ENCODE measurements around the gene ACP1. TPM values are rescaled to one million over a fixed set of nuclear protein-coding genes. Genes with fewer than 3 reads are reported as not detected.

The ACP1 gene
- total RNA-seq, 1 donor, result 71.7 TPM

DNA sequence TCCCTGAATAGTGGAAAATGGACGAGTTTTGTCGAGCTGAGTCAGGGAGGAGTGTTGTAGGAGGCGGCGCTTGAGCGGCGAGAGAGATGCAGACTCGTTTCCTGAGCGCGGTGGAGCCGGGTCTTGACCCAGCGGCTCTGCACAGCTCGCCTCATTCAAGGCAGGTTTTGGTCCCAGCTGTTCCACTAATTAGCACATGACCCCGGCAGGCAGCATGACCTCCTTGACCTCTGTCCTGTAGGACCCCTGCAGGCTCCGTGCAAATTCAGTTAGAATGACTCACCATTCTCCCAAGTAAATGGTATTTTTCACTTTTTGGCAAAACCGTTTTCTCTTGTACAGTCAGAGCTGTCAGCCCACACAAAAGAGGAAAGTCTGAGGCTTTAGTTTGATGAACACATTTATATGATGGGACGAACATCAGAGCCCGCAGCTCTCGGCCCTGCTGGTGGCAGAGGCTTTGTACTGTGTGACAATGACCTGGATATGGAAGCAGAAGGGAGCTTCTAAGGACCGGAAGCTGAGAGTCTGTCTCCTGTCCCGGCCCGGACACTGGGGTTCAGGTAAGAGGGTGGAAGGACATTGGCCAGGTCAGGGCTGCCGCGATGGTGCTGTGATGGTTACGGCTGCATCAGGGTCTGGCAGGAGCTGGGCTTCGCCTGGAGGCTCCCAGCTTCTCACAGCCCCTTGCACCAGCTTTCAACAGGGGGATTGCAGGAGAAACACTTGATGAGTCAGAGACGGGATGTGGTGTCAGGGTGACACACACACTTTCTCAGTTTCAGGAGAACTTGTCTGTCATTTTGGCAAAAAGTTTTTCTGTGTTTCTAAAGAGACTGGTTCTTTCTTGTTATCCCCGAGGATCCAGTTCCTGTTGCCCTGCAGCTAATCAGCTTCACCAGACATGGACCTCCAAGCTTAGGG is 53.0 kb downstream of the ACP1 start:
- peak; percentile 4 for DNase-seq (ENCODE audit: low read depth)
- H3K4me3 ChIP-seq (ENCODE audit: low read depth, low read length), result no peak overlapping the region
- TF ChIP-seq, protein P1, sequence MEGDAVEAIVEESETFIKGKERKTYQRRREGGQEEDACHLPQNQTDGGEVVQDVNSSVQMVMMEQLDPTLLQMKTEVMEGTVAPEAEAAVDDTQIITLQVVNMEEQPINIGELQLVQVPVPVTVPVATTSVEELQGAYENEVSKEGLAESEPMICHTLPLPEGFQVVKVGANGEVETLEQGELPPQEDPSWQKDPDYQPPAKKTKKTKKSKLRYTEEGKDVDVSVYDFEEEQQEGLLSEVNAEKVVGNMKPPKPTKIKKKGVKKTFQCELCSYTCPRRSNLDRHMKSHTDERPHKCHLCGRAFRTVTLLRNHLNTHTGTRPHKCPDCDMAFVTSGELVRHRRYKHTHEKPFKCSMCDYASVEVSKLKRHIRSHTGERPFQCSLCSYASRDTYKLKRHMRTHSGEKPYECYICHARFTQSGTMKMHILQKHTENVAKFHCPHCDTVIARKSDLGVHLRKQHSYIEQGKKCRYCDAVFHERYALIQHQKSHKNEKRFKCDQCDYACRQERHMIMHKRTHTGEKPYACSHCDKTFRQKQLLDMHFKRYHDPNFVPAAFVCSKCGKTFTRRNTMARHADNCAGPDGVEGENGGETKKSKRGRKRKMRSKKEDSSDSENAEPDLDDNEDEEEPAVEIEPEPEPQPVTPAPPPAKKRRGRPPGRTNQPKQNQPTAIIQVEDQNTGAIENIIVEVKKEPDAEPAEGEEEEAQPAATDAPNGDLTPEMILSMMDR (IDR thresholded peaks at IDR 0.05; ENCODE audit: insufficient read depth, low read depth, low read length), result no peak

DNA sequence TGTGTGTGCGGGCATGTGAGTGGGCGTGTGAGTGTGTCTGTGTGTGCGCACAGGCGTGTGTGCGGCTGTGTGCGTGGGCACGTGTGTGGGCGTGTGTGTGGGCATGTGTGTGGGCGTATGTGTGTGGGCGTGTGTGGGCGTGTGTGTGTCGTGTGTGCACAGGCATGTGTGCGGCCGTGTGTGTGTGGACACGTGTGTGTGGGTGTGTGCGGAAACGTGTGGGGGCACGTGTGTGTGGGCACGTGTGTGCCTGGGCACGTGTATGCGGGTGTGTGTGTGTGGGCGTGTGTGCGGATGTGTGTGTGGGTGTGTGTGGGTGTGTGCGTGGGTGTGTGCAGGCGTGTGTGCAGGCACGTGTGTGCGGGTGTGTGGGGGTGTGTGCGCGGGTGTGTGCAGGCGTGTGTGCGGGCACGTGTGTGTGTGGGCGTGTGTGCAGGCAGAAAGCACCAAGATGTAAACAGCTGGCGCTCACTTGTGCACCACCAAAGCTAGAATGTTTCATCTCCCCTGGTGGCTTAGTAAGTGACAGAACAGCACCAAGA is 54.4 kb downstream of the ACP1 start:
- TF ChIP-seq, protein P1 (IDR thresholded peaks at IDR 0.05; ENCODE audit: insufficient read depth, low read depth, low read length), result no peak
- no peak overlapping the region for H3K4me3 ChIP-seq (ENCODE audit: low read depth, low read length)
- no peak for DNase-seq (ENCODE audit: low read depth)

GRCh38 chr2:320561-320960 is 55.8 kb downstream of the ACP1 start:
- TF ChIP-seq, protein P1 (IDR thresholded peaks at IDR 0.05; ENCODE audit: insufficient read depth, low read depth, low read length), result no peak
- H3K4me3 ChIP-seq (ENCODE audit: low read depth, low read length), result no peak overlapping the region
- no peak for DNase-seq (ENCODE audit: low read depth)

- DNase-seq (ENCODE audit: low read depth), result no peak
Measured at GRCh38 chr2:322326-322725, 57.6 kb downstream of the ACP1 start.

GRCh38 chr2:323035-323434 is 58.3 kb downstream of the ACP1 start:
- TF ChIP-seq, protein P1 (IDR thresholded peaks at IDR 0.05; ENCODE audit: insufficient read depth, low read depth, low read length), result no peak

More at GRCh38 chr2:322326-322725, 57.6 kb downstream of the ACP1 start:
- H3K4me3 ChIP-seq (ENCODE audit: low read depth, low read length), result no peak overlapping the region
- TF ChIP-seq, protein P1 (IDR thresholded peaks at IDR 0.05; ENCODE audit: insufficient read depth, low read depth, low read length), result no peak

More at GRCh38 chr2:323035-323434, 58.3 kb downstream of the ACP1 start:
- H3K4me3 ChIP-seq (ENCODE audit: low read depth, low read length), result no peak overlapping the region
- DNase-seq (ENCODE audit: low read depth), result no peak

Other genes starting within 250 kb of the ACP1 start
- not detected in 2 replicates for gene FAM110C, start 218.4 kb upstream of the ACP1 start, total RNA-seq
- 30.3 and 35.4 TPM in 2 replicates for gene SH3YL1, start 915 bp upstream of the ACP1 start, total RNA-seq
- 0.43 TPM in 1 of 2 replicates, not detected in the other for gene ALKAL2, start 23.1 kb downstream of the ACP1 start, total RNA-seq

Measured in fibroblast of villous mesenchyme (primary cell).